Panc1 (cell line): Measurements from ENCODE around the gene SMOC2.

Experiments
- CTCF ChIP-seq: fragments of 450-650 bp; IDR thresholded peaks from 2 replicates; pipeline ENCODE4 v1.5.1; 2017; ENCODE audit warnings: mild to moderate bottlenecking
- SIN3A ChIP-seq: IDR thresholded peaks from 2 replicates; pipeline ENCODE4 v1.6.1; 2012; ENCODE audit warnings: low read depth, mild to moderate bottlenecking, low read length, moderate library complexity, borderline replicate concordance; ENCODE audit not compliant: insufficient read depth

GRCh38 chr6:168393126-168393870 is 47.7 kb upstream of the SMOC2 start:
- no peak for TF ChIP-seq SIN3A
- TF ChIP-seq CTCF, result no peak
